ENCODE results near the gene PLEKHO1. TPM values are rescaled to one million over a fixed set of nuclear protein-coding genes. Genes with fewer than 3 reads are reported as not detected.
A peak's percentile ranks its signal among the peaks of the same experiment; 100 is the strongest.
"Not testable (repeated sequence)": the region's sequence is repeated elsewhere in the genome, so short reads cannot be mapped to it uniquely, and the experiment has no call there.

The PLEKHO1 gene
- total RNA-seq, 1 donor from 2014 or later: 3.8 TPM

- DNase-seq (ENCODE audit: low spot score): peak; percentile 61
- ATAC-seq: peak; percentile 80
Observed at GRCh38 chr1:150168960-150169601, 19.4 kb downstream of the PLEKHO1 start.

- DNase-seq (ENCODE audit: low spot score) (no peak), ATAC-seq (no peak)
Observed at GRCh38 chr1:150171801-150172200, 22.1 kb downstream of the PLEKHO1 start.

- ATAC-seq: peak; percentile 65
Observed at GRCh38 chr1:150173141-150173585, 23.4 kb downstream of the PLEKHO1 start.

DNA sequence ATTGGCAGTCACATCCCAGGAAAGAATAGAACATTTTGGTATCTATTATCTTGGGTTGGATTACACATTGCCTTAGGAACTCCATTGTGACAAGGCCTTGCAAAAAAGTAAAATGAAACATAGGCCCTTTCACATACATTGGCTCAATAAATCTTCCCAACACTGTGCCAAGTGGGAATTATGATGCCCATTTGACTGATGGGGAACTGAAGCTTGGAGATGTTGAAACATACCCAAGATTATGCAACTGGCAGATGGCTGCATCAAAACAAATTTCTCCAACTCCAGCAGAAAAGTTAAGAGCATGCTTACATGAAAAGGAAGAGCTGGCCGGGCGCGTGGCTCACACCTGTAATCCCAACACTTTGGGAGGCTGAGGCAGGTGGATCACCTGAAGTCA, 26.9 kb downstream of the PLEKHO1 start:
- ATAC-seq (no peak), DNase-seq (ENCODE audit: low spot score) (no peak)

More at GRCh38 chr1:150173141-150173585, 23.4 kb downstream of the PLEKHO1 start:
- no peak for DNase-seq (ENCODE audit: low spot score)

GRCh38 chr1:150178548-150178947, 28.8 kb downstream of the PLEKHO1 start:
- no peak for ATAC-seq
- no peak for DNase-seq (ENCODE audit: low spot score)

- no peak for DNase-seq (ENCODE audit: low spot score)
- no peak for ATAC-seq
Observed at GRCh38 chr1:150179867-150180266, 30.2 kb downstream of the PLEKHO1 start.

DNA sequence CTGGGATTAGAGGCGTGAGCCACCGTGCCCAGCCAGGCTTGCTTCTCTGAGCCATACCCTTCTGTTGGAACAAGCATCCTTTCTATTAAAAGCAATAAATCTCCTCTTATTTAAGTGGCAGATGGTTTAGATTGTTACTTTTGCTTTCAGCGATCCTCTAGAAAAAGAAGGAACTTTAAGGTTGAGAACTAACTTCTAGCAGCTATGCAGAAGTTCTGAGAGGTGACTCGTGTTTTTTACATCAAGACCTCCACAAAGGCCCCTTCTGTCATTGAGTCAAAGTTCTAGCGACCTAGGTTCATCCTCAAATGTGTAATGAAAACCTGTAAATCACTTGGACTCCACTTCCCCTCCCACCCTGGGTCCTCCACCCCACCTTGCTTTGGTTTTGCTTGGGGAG, 30.8 kb downstream of the PLEKHO1 start:
- DNase-seq (ENCODE audit: low spot score): no peak
- no peak for ATAC-seq

GRCh38 chr1:150182247-150182646, 32.5 kb downstream of the PLEKHO1 start:
- ATAC-seq: no peak
- DNase-seq (ENCODE audit: low spot score): no peak

- DNase-seq (ENCODE audit: low spot score): no peak
- no peak for ATAC-seq
Observed at GRCh38 chr1:150183061-150183460, 33.3 kb downstream of the PLEKHO1 start.

DNA sequence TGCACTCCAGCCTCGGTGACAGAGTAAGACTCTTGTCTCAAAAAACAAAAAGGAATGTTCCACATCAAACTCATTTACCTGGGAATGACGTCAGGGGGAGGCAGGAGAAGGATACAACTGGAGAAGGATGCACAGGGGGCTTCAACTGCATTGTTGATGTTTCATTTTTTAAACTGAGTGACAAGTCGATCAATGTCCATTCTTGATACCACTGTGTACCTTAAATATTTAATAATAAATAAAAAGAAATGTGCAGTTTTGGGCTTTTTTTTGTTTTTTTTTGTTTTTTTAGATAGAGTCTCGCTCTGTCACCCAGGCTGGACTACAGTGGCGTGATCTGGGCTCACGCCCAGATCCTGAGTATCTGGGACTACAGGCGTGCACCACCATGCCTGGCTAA, 35.8 kb downstream of the PLEKHO1 start:
- no peak for ATAC-seq

GRCh38 chr1:150186438-150186788, 36.7 kb downstream of the PLEKHO1 start:
- peak; percentile 72 for DNase-seq (ENCODE audit: low spot score)
- ATAC-seq: peak; percentile 82

More for the DNA sequence above, 35.8 kb downstream of the PLEKHO1 start:
- no peak for DNase-seq (ENCODE audit: low spot score)

- DNase-seq (ENCODE audit: low spot score): no peak
Observed at GRCh38 chr1:150186789-150187559, 37.3 kb downstream of the PLEKHO1 start.

DNA sequence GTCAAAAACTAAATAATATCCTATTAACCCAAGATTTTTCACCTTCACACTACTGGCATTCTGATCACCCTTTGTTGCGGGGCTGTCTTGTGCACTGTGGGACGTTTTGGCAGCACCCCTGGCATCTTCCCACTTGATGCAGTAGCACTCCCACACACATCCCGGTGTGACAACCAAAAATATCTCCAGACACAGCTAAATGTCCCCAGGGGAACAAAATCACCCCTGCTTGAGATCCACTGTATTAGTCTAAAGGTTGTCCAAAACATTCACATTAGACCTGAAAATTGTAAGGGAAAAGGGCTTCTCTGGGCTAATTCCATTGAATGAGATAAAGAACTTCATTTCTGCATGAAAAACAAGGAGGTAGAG, 37.8 kb downstream of the PLEKHO1 start:
- ATAC-seq (peak; percentile 19), DNase-seq (ENCODE audit: low spot score) (no peak)

More at GRCh38 chr1:150186789-150187559, 37.3 kb downstream of the PLEKHO1 start:
- peak; percentile 78 for ATAC-seq

DNA sequence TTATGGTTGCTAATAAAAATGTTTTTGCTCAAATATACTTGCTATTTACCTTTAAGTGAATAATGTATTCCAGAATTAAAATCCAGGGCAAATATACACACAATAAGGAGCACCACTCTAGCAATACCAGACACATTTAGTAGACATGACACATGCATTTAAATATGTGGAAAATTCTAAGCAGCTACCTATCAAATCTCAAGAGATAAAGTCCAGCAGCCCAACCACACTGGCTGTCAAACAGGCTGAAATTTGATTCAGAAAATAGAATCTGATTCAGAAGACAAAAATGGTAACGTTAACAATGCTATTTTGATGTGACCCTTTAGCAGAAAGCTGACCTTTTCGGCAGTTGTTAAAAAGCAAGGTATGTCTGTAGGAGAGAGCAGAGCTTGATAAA, 42.3 kb downstream of the PLEKHO1 start:
- DNase-seq (ENCODE audit: low spot score) (no peak), ATAC-seq (no peak)

DNA sequence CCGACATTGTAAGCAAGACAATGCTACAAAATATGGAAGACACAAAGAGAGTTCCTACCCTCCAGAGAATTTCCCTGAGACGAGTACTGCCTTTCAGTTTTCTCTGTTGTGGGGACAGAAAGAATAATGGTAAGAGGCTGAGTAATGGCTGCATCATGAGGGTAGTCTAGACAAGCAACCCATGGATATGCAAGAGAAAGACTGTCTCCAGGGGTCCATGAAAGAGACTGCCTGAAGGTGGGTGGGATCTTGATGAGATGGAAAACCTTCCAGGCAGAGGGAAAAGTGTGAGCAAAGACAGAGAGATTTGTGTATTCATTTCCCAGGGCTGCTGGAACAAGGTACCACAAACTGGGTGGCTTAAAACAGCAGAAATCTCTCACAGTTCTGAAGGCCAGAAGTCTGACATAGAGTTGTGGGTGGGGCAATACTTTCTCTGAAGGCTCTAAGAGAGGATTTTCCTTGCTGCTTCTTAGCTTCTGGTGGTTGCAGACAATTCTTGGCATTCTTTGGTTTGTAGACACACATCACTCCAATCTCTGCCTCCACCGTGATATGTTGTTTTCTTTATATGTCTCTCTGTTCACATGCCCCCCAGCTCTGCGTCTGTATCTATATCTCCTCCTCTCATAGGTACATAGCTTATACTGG, 44.8 kb downstream of the PLEKHO1 start:
- DNase-seq (ENCODE audit: low spot score) (no peak), ATAC-seq (no peak)

GRCh38 chr1:150196417-150196816, 46.7 kb downstream of the PLEKHO1 start:
- no peak for DNase-seq (ENCODE audit: low spot score)
- ATAC-seq: no peak

DNA sequence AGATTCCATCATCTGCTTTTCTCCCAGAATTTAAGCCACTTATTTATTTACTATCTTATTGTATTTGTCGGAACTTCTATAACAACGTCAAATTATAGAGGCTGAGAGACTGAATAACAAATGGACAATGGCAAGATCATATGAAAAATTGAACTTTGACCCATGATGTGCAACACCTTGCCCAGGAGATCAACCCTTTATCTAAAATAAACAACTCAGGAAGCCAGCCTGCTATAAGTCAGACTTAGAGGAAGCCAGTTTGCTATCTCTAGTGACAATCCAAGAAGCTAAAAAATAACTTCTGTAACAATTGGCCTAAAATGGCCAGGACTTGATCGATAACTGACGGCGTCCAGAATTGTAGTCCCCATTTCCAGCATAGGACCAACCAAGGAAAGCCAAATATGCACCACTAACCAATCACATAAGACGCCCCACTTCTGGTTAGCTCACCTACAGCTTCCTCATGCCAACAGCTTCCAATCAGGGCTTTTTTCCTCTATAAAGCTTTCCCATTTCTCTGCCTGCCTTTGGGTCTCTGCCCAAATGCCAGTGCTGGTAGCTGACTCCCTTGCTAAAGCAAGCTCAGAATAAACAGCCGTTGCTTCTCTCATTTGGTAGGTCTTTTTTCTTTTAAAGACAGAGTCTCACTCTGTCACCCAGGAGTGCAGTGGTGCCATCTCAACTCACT, 57.7 kb downstream of the PLEKHO1 start:
- ATAC-seq (peak; percentile 14), DNase-seq (ENCODE audit: low spot score) (no peak)

- DNase-seq (ENCODE audit: low spot score); ATAC-seq: not testable (repeated sequence)
Observed at GRCh38 chr1:150208460-150208859, 58.7 kb downstream of the PLEKHO1 start.

All from left lobe of liver (tissue), 2 donors.